GM23248 (cell line): ENCODE results near the gene MMP11. TPM values are rescaled to one million over a fixed set of nuclear protein-coding genes. Genes with fewer than 3 reads are reported as not detected.

Source experiments
- DNase-seq: peaks from one replicate; pipeline ENCODE4 v3.0.0-alpha.2; 2015
- H2AFZ ChIP-seq: fragments of 200-600 bp; sonication (generic); 2 replicates; pipeline ENCODE4 v1.6.1; 2016; ENCODE audit warnings: antibody characterized with exemption
- H3F3A ChIP-seq: fragments of 200-600 bp; sonication (generic); 2 replicates; pipeline ENCODE4 v1.6.1; 2016; ENCODE audit warnings: mild to moderate bottlenecking, antibody characterized with exemption, mixed run types; ENCODE audit not compliant: insufficient read depth
- H3K27ac ChIP-seq: fragments of 200-600 bp; sonication (generic); 2 replicates; pipeline ENCODE4 v1.5.1; 2016; ENCODE audit warnings: mild to moderate bottlenecking
- H3K27me3 ChIP-seq: fragments of 200-600 bp; sonication (generic); replicated peaks from 2 replicates; pipeline ENCODE4 v1.6.1; 2016; ENCODE audit warnings: mild to moderate bottlenecking; ENCODE audit not compliant: insufficient read depth
- H3K36me3 ChIP-seq: fragments of 200-600 bp; sonication (generic); 2 replicates; pipeline ENCODE4 v1.6.1; 2016; ENCODE audit warnings: low read depth, mild to moderate bottlenecking
- H3K4me1 ChIP-seq: fragments of 200-600 bp; sonication (generic); 2 replicates; pipeline ENCODE4 v1.6.1; 2016; ENCODE audit warnings: mild to moderate bottlenecking; ENCODE audit not compliant: insufficient read depth
- H3K4me2 ChIP-seq: fragments of 200-600 bp; sonication (generic); one replicate; pipeline ENCODE4 v1.6.1; 2016; ENCODE audit warnings: mild to moderate bottlenecking; ENCODE audit not compliant: unreplicated experiment
- H3K4me3 ChIP-seq: fragments of 200-600 bp; sonication (generic); 2 replicates; pipeline ENCODE4 v1.5.1; 2016; ENCODE audit warnings: mild to moderate bottlenecking
- H3K79me2 ChIP-seq: fragments of 200-600 bp; sonication (generic); 2 replicates; pipeline ENCODE4 v1.6.1; 2016; ENCODE audit warnings: mild to moderate bottlenecking; ENCODE audit not compliant: insufficient read depth
- H3K9ac ChIP-seq: fragments of 200-600 bp; sonication (generic); 2 replicates; pipeline ENCODE4 v1.6.1; 2016; ENCODE audit warnings: mild to moderate bottlenecking
- H3K9me2 ChIP-seq: fragments of 200-600 bp; sonication (generic); 2 replicates; pipeline ENCODE4 v1.6.1; 2016; ENCODE audit warnings: mixed run types, mild to moderate bottlenecking, moderate library complexity; ENCODE audit not compliant: insufficient read depth
- H3K9me3 ChIP-seq: fragments of 200-600 bp; sonication (generic); one replicate; pipeline ENCODE4 v1.6.1; 2017; ENCODE audit warnings: low read depth
- H4K20me1 ChIP-seq: fragments of 200-600 bp; sonication (generic); 2 replicates; pipeline ENCODE4 v1.6.0; 2016; ENCODE audit not compliant: insufficient read depth
- EZH2 ChIP-seq: fragments of 200-600 bp; sonication (generic); IDR thresholded peaks from 2 replicates; pipeline ENCODE4 v1.6.1; 2018; ENCODE audit warnings: antibody characterized with exemption, mild to moderate bottlenecking; ENCODE audit not compliant: insufficient read depth, poor library complexity, severe bottlenecking
- EZH2phosphoT487 ChIP-seq: fragments of 200-600 bp; sonication (generic); IDR thresholded peaks from 2 replicates; pipeline ENCODE4 v1.6.1; 2018; ENCODE audit warnings: antibody characterized with exemption, moderate library complexity, mild to moderate bottlenecking, low read depth; ENCODE audit not compliant: insufficient read depth
- WGBS, 2 experiments: methylation state at CpG; one replicate each; pipeline ENCODE4 v1.1.6; 2015 to 2017; ENCODE audit warnings: low lambda C conversion rate in 2 of 2, low coverage in 1 of 2; ENCODE audit errors: missing lambda C conversion rate in 2 of 2; 5-methylcytosine and 5-hydroxymethylcytosine counted together
- in situ Hi-C: fragments of 300-500 bp; cut with MboI; formaldehyde crosslinking; loops from 2 replicates; pipeline ENCODE4 v1.15.0; 2020
- polyA plus RNA-seq: library from polyadenylated mRNA; unstranded; fragments of >200 nt; fragmentation: Nextera tagmentation; extraction: Ambion mirVana; gene quantifications from 2 replicates; pipeline ENCODE4 v1.2.1, GENCODE V29; 2016
- total RNA-seq: library from RNA; depleted of rRNA; stranded (reverse); fragments of >200 nt; shearing (Covaris generic); gene quantifications from 2 replicates; pipeline ENCODE4 v1.2.3, GENCODE V29; 2014

Gene MMP11
- total and polyA plus RNA-seq, 2 experiments from 2014 or later: 1.3 to 2.9 TPM

DNA sequence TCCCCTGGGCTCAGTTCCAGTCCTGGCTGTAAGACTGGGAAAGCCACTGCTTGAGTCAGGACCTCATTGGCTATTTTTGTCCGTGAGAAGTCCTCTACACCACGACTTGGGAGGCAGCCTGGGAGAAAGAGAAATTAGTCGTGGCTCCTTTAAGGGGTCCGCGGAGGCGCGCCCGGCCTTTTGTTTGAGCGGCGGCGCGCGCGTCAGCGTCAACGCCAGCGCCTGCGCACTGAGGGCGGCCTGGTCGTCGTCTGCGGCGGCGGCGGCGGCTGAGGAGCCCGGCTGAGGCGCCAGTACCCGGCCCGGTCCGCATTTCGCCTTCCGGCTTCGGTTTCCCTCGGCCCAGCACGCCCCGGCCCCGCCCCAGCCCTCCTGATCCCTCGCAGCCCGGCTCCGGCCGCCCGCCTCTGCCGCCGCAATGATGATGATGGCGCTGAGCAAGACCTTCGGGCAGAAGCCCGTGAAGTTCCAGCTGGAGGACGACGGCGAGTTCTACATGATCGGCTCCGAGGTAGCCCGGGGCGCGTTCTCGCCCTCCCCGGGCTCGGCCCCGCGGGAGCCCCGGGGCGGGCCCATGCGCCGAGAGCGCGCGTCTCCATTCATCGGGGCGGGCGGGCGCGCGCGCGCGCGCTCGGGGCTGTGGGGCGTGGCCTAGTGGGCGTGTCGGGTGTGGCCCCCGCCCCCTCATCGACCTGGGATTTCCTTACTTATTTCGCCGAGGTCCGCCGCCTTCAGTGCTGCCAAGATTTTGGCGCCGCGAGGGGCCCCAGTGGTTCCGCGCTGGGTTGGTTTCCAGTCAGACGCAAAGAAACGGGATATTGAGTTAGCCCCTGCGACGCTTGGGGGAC lies 14.3 kb downstream of the MMP11 start, which contains the start of gene SMARCB1:
TSS of gene SMARCB1 (plus strand) at position 215 of the 848 bp plus-strand sequence. CDS start at position 419, 204 bp downstream.
- Histone ChIP-seq H3K27ac (peak within 1 kb of the TSS; percentile 98), H2AFZ (peak within 1 kb of the TSS; percentile 87), H3K4me2 (peak within 1 kb of the TSS; percentile 89), H3K79me2 (peaks cover 47% of the 10 kb centered on the region), H3K9ac (peak within 1 kb of the TSS; percentile 99), H3K9me2 (no peaks in the 10 kb centered on the region), H3K4me3 (peak within 1 kb of the TSS; percentile 93), H3K27me3 (no peaks in the 10 kb centered on the region), H3K9me3 (no peaks in the 10 kb centered on the region), H3F3A (peaks cover 12% of the 10 kb centered on the region), H4K20me1 (peaks cover 18% of the 10 kb centered on the region; the same call in 1 of the 2 replicates), H3K4me1 (peaks cover 31% of the 10 kb centered on the region), H3K36me3 (no peaks in the 10 kb centered on the region)
- peak; percentile 99 for DNase-seq
- TF ChIP-seq EZH2 (no peak), EZH2phosphoT487 (no peak)
- in situ Hi-C loops: no loop called here
- WGBS, 2 experiments: 1% methylated on average over 60 to 79 of the region's 97 CpGs

DNA sequence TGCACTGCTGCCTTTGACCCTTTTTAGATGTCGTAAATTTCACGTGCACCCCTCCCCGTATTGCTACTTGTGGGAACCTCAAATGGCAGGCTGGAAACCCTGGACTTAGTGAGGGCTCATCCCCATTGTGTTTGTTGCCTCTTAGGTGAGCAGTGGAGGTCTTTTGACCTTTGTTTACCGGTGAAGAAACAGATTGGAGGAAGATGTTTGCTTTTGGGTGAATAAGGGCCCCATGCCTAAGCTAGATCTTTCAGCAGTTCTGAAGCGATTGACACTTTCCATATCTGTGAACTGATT lies 14.9 kb downstream of the MMP11 start:
- peak overlapping the region; percentile 98 for H3K27ac ChIP-seq
- H3K9ac ChIP-seq: peak overlapping the region; percentile 99
- H3K4me1 ChIP-seq: peaks cover 27% of the 10 kb centered on the region

DNA sequence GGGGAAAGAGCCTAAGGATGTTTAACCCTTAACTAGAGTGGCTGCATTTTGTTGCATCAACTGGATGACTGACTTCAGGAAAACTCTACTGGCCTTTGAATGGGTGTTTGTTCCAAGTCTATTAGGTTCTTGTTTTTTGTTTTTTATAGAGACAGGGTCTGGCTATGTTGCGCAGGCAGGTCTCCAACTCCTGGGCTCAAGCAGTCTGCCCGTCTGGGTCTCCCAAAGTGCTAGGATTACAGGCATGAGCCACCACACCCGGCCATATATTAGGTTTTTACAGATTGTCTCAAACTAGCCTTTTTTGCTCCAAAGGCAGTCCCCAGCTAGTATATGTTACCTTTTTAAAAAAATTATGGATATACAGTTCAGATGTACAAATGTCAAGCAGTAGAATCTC lies 15.3 kb downstream of the MMP11 start:
- H3K4me1 ChIP-seq: peaks cover 27% of the 10 kb centered on the region
- no peak for TF ChIP-seq EZH2phosphoT487
- no peak for TF ChIP-seq EZH2
- H3K9ac ChIP-seq: peak overlapping the region; percentile 99
- H3K27me3 ChIP-seq: no peaks in the 10 kb centered on the region
- in situ Hi-C loops: no loop called here
- no peaks in the 10 kb centered on the region for H3K9me3 ChIP-seq
- H3F3A ChIP-seq: peaks cover 10% of the 10 kb centered on the region
- H3K4me2 ChIP-seq: peak overlapping the region; percentile 89
- peak overlapping the region; percentile 93 for H3K4me3 ChIP-seq
- H2AFZ ChIP-seq: no peak overlapping the region; the same call in 1 of the 2 replicates
- H3K79me2 ChIP-seq: peaks cover 56% of the 10 kb centered on the region
- H3K9me2 ChIP-seq: no peaks in the 10 kb centered on the region
- DNase-seq: no peak
- WGBS, 2 experiments: 30 to 33% methylated on average over 3 of the region's 3 CpGs
- H3K36me3 ChIP-seq: no peaks in the 10 kb centered on the region
- H4K20me1 ChIP-seq: peaks cover 22% of the 10 kb centered on the region; the same call in 1 of the 2 replicates
- H3K27ac ChIP-seq: peak overlapping the region; percentile 98; the same call in 1 of the 2 replicates

More for the DNA sequence above, 14.9 kb downstream of the MMP11 start:
- Histone ChIP-seq H3K4me3 (peak overlapping the region; percentile 93), H3K9me2 (no peaks in the 10 kb centered on the region), H3F3A (peaks cover 10% of the 10 kb centered on the region), H3K27me3 (no peaks in the 10 kb centered on the region), H2AFZ (peak overlapping the region; percentile 59), H4K20me1 (peaks cover 22% of the 10 kb centered on the region; the same call in 1 of the 2 replicates), H3K9me3 (no peaks in the 10 kb centered on the region), H3K79me2 (peaks cover 53% of the 10 kb centered on the region), H3K4me2 (peak overlapping the region; percentile 89), H3K36me3 (no peaks in the 10 kb centered on the region)
- no peak for TF ChIP-seq EZH2phosphoT487
- no peak for TF ChIP-seq EZH2
- in situ Hi-C loops: no loop called here
- no peak for DNase-seq
- 2 to 3% methylated on average over 5 of the region's 5 CpGs for WGBS, 2 experiments

- Histone ChIP-seq H4K20me1 (peaks cover 22% of the 10 kb centered on the region; the same call in 1 of the 2 replicates), H2AFZ (no peak overlapping the region), H3K36me3 (peaks cover 1% of the 10 kb centered on the region; the same call in 1 of the 2 replicates), H3K27ac (no peak overlapping the region), H3K27me3 (no peaks in the 10 kb centered on the region), H3K9me3 (no peaks in the 10 kb centered on the region), H3K4me1 (peaks cover 27% of the 10 kb centered on the region), H3K9me2 (no peaks in the 10 kb centered on the region), H3K4me2 (no peak overlapping the region), H3K4me3 (no peak overlapping the region), H3F3A (peaks cover 10% of the 10 kb centered on the region), H3K9ac (no peak overlapping the region), H3K79me2 (peaks cover 62% of the 10 kb centered on the region)
- in situ Hi-C loops: no loop called here
- 76% methylated on average over 4 of the region's 4 CpGs for WGBS, 2 experiments
- DNase-seq: no peak
- no peak for TF ChIP-seq EZH2
- no peak for TF ChIP-seq EZH2phosphoT487
Observed at GRCh38 chr22:23789121-23789520, 16.5 kb downstream of the MMP11 start.
